Astrocyte (in vitro differentiated cells and primary cell): Measurements from ENCODE around the gene EEF2K. TPM values are rescaled to one million over a fixed set of nuclear protein-coding genes. Genes with fewer than 3 reads are reported as not detected.

Experiments
- DNase-seq: peaks from one replicate; pipeline ENCODE4 v3.0.0-alpha.2; 2010; ENCODE audit warnings: low read depth
- FAIRE-seq: peaks from 2 replicates; lab custom pipeline; 2011; peaks lifted over from hg19 to GRCh38; lab: Jason Lieb, UNC
- H2AFZ ChIP-seq: 2 replicates; pipeline ENCODE4 v1.6.0; 2012; ENCODE audit warnings: low read depth, low read length, inconsistent platforms
- H3K27ac ChIP-seq: 2 replicates; pipeline ENCODE4 v1.5.1; 2011; ENCODE audit warnings: low read depth, low read length, inconsistent platforms
- H3K27me3 ChIP-seq: 2 replicates; pipeline ENCODE4 v1.6.0; 2011; ENCODE audit warnings: low read length, inconsistent platforms; ENCODE audit not compliant: insufficient read depth
- H3K36me3 ChIP-seq: 2 replicates; pipeline ENCODE4 v1.5.1; 2011; ENCODE audit warnings: low read length, inconsistent platforms; ENCODE audit not compliant: insufficient read depth
- H3K4me1 ChIP-seq: 2 replicates; pipeline ENCODE4 v1.5.1; 2011; ENCODE audit warnings: low read length, inconsistent platforms; ENCODE audit not compliant: insufficient read depth
- H3K4me2 ChIP-seq: 2 replicates; pipeline ENCODE4 v1.6.0; 2012; ENCODE audit warnings: low read length, inconsistent platforms
- H3K4me3 ChIP-seq: 2 replicates; pipeline ENCODE4 v1.5.1; 2011; ENCODE audit warnings: low read depth, mild to moderate bottlenecking, low read length, inconsistent platforms; ENCODE audit not compliant: insufficient read depth
- H3K79me2 ChIP-seq: 2 replicates; pipeline ENCODE4 v1.6.0; 2012; ENCODE audit warnings: mild to moderate bottlenecking, low read length, inconsistent platforms; ENCODE audit not compliant: insufficient read depth
- H3K9ac ChIP-seq: 2 replicates; pipeline ENCODE4 v1.6.0; 2012; ENCODE audit warnings: mild to moderate bottlenecking, low read length, inconsistent platforms
- H3K9me3 ChIP-seq: 2 replicates; pipeline ENCODE4 v1.5.1; 2012; ENCODE audit warnings: low read depth, mild to moderate bottlenecking, low read length, inconsistent platforms; ENCODE audit not compliant: insufficient read depth
- H4K20me1 ChIP-seq: 2 replicates; pipeline ENCODE4 v1.6.0; 2012; ENCODE audit warnings: low read length, inconsistent platforms; ENCODE audit not compliant: insufficient read depth
- H3K27ac Mint-ChIP-seq: one replicate; pipeline ENCODE4 v1.8.0; 2021; ENCODE audit warnings: mild to moderate bottlenecking, mixed read lengths; ENCODE audit not compliant: unreplicated experiment
- H3K27me3 Mint-ChIP-seq: one replicate; pipeline ENCODE4 v1.8.0; 2021; ENCODE audit warnings: low read depth, mixed read lengths; ENCODE audit not compliant: unreplicated experiment
- H3K36me3 Mint-ChIP-seq: one replicate; pipeline ENCODE4 v1.8.0; 2021; ENCODE audit warnings: low read depth, mixed read lengths; ENCODE audit not compliant: unreplicated experiment
- H3K4me1 Mint-ChIP-seq: one replicate; pipeline ENCODE4 v1.8.0; 2021; ENCODE audit warnings: low read depth, mixed read lengths; ENCODE audit not compliant: unreplicated experiment
- H3K4me3 Mint-ChIP-seq: one replicate; pipeline ENCODE4 v1.8.0; 2021; ENCODE audit warnings: mild to moderate bottlenecking, moderate library complexity, mixed read lengths; ENCODE audit not compliant: unreplicated experiment
- H3K9me3 Mint-ChIP-seq: one replicate; pipeline ENCODE4 v1.8.0; 2021; ENCODE audit warnings: mild to moderate bottlenecking, mixed read lengths; ENCODE audit not compliant: unreplicated experiment
- EZH2 ChIP-seq: IDR thresholded peaks from 2 replicates; pipeline ENCODE4 v1.6.1; 2012; ENCODE audit warnings: mild to moderate bottlenecking, low read length, inconsistent platforms; ENCODE audit not compliant: insufficient read depth
- total RNA-seq: library from RNA; stranded (reverse); gene quantifications from 2 replicates; pipeline ENCODE4 v1.2.1, GENCODE V29; 2021
- TF ChIP-seq, protein P1 (sequence below): IDR thresholded peaks from 2 replicates; pipeline ENCODE4 v1.5.1; 2011; ENCODE audit warnings: low read depth, mild to moderate bottlenecking, inconsistent platforms, low read length, moderate library complexity; ENCODE audit not compliant: insufficient read depth

Gene EEF2K
- total RNA-seq, 1 donor from 2014 or later = 20.9 TPM

DNA sequence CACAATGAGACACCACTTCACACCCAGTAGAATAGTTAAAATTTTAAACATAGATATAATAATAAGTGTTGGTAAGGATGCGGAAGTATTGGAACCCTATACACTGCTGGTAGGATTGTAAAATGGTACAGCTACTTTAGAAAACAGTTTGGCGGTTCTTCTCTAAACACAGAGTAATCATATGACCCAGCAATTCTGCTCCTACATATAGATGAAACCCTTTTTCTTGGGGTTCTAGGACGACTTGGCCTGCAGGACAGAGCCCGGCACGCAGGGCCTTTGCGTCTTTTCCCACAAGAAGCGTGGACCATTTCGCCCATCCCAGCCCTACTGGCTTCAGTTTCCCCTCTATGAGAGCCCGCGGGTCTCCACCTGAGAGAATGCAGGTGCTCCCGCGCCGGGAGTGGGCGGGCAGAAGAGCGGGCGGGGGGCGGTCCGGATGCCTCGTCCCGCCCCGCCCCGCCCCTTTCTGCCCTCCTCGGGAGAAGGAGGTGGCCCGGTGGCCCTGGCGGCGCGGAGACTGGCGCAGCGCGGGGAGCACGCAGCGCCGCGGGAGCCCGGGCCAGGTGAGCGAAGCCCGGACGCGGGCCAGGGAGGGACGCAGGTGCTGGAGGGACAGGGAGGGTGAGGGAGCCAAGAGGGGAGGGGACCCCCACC lies 44.0 kb upstream of the EEF2K start, which contains the start of gene SDR42E2:
TSS of gene SDR42E2 (plus strand) at position 508 of the 657 bp plus-strand sequence. CDS start 3,077 bp downstream, outside the sequence.
- no peak for FAIRE-seq
- H3K4me2 ChIP-seq = no peak within 1 kb of the TSS

DNA sequence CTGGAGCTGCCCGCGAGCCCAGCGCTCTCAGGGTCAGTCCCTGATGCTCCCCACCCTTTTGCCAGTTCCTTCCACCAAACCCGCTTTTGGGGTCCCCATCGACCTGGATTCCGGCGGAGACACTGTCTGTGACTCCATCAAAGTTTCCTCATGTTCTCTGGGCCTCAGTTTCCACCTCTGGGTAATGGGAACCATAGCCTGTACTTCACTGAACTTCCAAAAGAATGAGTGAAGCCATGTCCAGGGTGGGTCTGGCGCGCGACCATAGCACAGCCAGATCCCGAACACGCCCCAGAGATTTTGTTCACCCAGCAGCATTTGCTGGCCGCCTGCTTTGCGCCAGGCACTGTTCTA lies 43.4 kb upstream of the EEF2K start:
- Mint-ChIP-seq H3K36me3 (no peaks in the 10 kb centered on the region), H3K27me3 (peaks cover 67% of the 10 kb centered on the region), H3K4me1 (no peaks in the 10 kb centered on the region), H3K27ac (no peak overlapping the region), H3K4me3 (no peak overlapping the region), H3K9me3 (peaks cover 11% of the 10 kb centered on the region)
- no peak for DNase-seq
- Histone ChIP-seq H2AFZ (no peak overlapping the region), H3K4me3 (no peak overlapping the region), H3K79me2 (no peaks in the 10 kb centered on the region), H3K27me3 (peaks cover 20% of the 10 kb centered on the region), H3K27ac (no peak overlapping the region), H4K20me1 (no peaks in the 10 kb centered on the region), H3K4me1 (no peaks in the 10 kb centered on the region), H3K4me2 (no peak overlapping the region), H3K36me3 (no peaks in the 10 kb centered on the region), H3K9ac (no peak overlapping the region), H3K9me3 (peaks cover 2% of the 10 kb centered on the region)
- no peak for FAIRE-seq
- peak; percentile 29 for TF ChIP-seq EZH2
- TF ChIP-seq, protein P1, sequence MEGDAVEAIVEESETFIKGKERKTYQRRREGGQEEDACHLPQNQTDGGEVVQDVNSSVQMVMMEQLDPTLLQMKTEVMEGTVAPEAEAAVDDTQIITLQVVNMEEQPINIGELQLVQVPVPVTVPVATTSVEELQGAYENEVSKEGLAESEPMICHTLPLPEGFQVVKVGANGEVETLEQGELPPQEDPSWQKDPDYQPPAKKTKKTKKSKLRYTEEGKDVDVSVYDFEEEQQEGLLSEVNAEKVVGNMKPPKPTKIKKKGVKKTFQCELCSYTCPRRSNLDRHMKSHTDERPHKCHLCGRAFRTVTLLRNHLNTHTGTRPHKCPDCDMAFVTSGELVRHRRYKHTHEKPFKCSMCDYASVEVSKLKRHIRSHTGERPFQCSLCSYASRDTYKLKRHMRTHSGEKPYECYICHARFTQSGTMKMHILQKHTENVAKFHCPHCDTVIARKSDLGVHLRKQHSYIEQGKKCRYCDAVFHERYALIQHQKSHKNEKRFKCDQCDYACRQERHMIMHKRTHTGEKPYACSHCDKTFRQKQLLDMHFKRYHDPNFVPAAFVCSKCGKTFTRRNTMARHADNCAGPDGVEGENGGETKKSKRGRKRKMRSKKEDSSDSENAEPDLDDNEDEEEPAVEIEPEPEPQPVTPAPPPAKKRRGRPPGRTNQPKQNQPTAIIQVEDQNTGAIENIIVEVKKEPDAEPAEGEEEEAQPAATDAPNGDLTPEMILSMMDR = no peak

More for the DNA sequence above, 44.0 kb upstream of the EEF2K start, which contains the start of gene SDR42E2:
- no peak within 1 kb of the TSS for H3K4me3 Mint-ChIP-seq
- Histone ChIP-seq H3K79me2 (no peaks in the 10 kb centered on the region), H3K9me3 (peaks cover 2% of the 10 kb centered on the region), H3K36me3 (no peaks in the 10 kb centered on the region), H3K9ac (no peak within 1 kb of the TSS), H3K27me3 (peaks cover 20% of the 10 kb centered on the region), H3K4me1 (no peaks in the 10 kb centered on the region), H3K27ac (no peak within 1 kb of the TSS), H3K4me3 (no peak within 1 kb of the TSS), H4K20me1 (no peaks in the 10 kb centered on the region), H2AFZ (no peak within 1 kb of the TSS)
- no peak within 1 kb of the TSS for H3K27ac Mint-ChIP-seq
- TF ChIP-seq EZH2 = peak; percentile 47
- TF ChIP-seq, protein P1 = no peak
- no peaks in the 10 kb centered on the region for H3K36me3 Mint-ChIP-seq
- no peak for DNase-seq
- H3K9me3 Mint-ChIP-seq = peaks cover 11% of the 10 kb centered on the region
- H3K27me3 Mint-ChIP-seq = peaks cover 67% of the 10 kb centered on the region
- H3K4me1 Mint-ChIP-seq = no peaks in the 10 kb centered on the region

DNA sequence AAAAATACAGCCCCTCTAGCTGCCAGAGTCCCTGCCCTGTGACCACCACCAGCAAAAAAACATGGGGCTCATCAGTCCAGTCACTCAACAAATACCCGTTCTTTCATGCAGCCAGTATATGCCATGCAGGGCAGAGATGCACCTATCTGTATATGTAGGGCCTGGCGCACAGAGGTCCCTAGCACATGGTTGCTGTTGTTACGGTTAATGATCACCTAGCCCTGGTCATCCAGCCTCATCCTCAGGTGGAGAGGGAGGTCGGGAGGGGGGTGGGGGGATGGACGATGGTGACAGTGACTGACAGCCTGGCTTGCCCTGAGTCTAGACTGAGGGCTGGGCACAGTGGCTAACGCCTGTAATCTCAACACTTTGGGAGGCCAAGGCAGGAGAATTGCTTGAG lies 42.3 kb upstream of the EEF2K start:
- no peak overlapping the region for H3K9ac ChIP-seq
- H4K20me1 ChIP-seq = no peaks in the 10 kb centered on the region
- H3K27ac Mint-ChIP-seq = no peak overlapping the region
- no peaks in the 10 kb centered on the region for H3K36me3 ChIP-seq
- no peaks in the 10 kb centered on the region for H3K36me3 Mint-ChIP-seq
- peaks cover 11% of the 10 kb centered on the region for H3K9me3 Mint-ChIP-seq
- H3K27me3 ChIP-seq = peaks cover 20% of the 10 kb centered on the region
- no peak overlapping the region for H3K4me3 ChIP-seq
- H3K4me2 ChIP-seq = no peak overlapping the region
- H3K4me3 Mint-ChIP-seq = no peak overlapping the region
- H2AFZ ChIP-seq = no peak overlapping the region
- no peaks in the 10 kb centered on the region for H3K79me2 ChIP-seq
- peaks cover 2% of the 10 kb centered on the region for H3K9me3 ChIP-seq
- FAIRE-seq = no peak
- H3K4me1 ChIP-seq = no peaks in the 10 kb centered on the region
- H3K4me1 Mint-ChIP-seq = no peaks in the 10 kb centered on the region
- no peak overlapping the region for H3K27ac ChIP-seq
- TF ChIP-seq, protein P1 = no peak
- no peak for TF ChIP-seq EZH2
- peaks cover 55% of the 10 kb centered on the region for H3K27me3 Mint-ChIP-seq
- DNase-seq = no peak
